Measurements from ENCODE around the gene LDB3.

- TF ChIP-seq HDGF (IDR thresholded peaks at IDR 0.05; ENCODE audit: borderline replicate concordance) = no peak
- TF ChIP-seq SP1 (IDR thresholded peaks at IDR 0.05) = no peak
- no peak for TF ChIP-seq TARDBP (IDR thresholded peaks at IDR 0.05)
- TF ChIP-seq SUZ12 (IDR thresholded peaks at IDR 0.05) = no peak
- TF ChIP-seq ELF4 (IDR thresholded peaks at IDR 0.05) = no peak
- no peak for TF ChIP-seq FOXK2 (IDR thresholded peaks at IDR 0.05)
- no peak for TF ChIP-seq BHLHE40 (IDR thresholded peaks at IDR 0.05; ENCODE audit: borderline replicate concordance)
- TF ChIP-seq L3MBTL2 (conservative IDR thresholded peaks at IDR 0.05) = no peak
- TF ChIP-seq ARNT (IDR thresholded peaks at IDR 0.05) = no peak
- TF ChIP-seq FOXA1 (IDR thresholded peaks at IDR 0.05) = no peak
- no peak for TF ChIP-seq LEF1 (IDR thresholded peaks at IDR 0.05; ENCODE audit: borderline replicate concordance)
- no peak for TF ChIP-seq ZNF384 (IDR thresholded peaks at IDR 0.05)
These were observed 37.6 kb downstream of the LDB3 start for GRCh38 chr10:86705905-86706304.

All from HEK293T (cell line).